Kidney (tissue), 14 donors: ENCODE data around the gene SORCS2. TPM values are rescaled to one million over a fixed set of nuclear protein-coding genes. Genes with fewer than 3 reads are reported as not detected.

Experiments
- DNase-seq, 5 donors: peaks; one replicate each; pipeline ENCODE4 v3.0.0-alpha.2; 2013 to 2020
- FAIRE-seq: peaks from 2 replicates; lab custom pipeline; 2012; peaks lifted over from hg19 to GRCh38; lab: Jason Lieb, UNC
- H3K27ac ChIP-seq, 2 donors: one replicate each; pipeline ENCODE4 v1.7.0; 2013; ENCODE audit warnings: low read depth in 2 of 2, low read length in 2 of 2, inconsistent platforms in 1 of 2
- H3K27me3 ChIP-seq: one replicate; pipeline ENCODE4 v1.7.1; 2013; ENCODE audit warnings: low read length, inconsistent platforms; ENCODE audit not compliant: control insufficient read depth, insufficient read depth
- H3K36me3 ChIP-seq, 3 donors: one replicate each; pipeline versions ENCODE4 v1.7.0 to v1.7.1; 2013; ENCODE audit warnings: low read length in 3 of 3, control low read depth in 1 of 3, inconsistent platforms in 1 of 3; ENCODE audit not compliant: insufficient read depth in 3 of 3, control insufficient read depth in 2 of 3
- H3K4me1 ChIP-seq, 3 donors: one replicate each; pipeline versions ENCODE4 v1.7.0 to v1.7.1; 2013; ENCODE audit warnings: low read length in 3 of 3, inconsistent platforms in 1 of 3, low read depth in 1 of 3; ENCODE audit not compliant: control insufficient read depth in 2 of 3, insufficient read depth in 2 of 3
- H3K4me3 ChIP-seq, 3 donors: one replicate each; pipeline versions ENCODE4 v1.7.0 to v1.8.1; 2013; ENCODE audit warnings: low read length in 3 of 3, control low read depth in 1 of 3, inconsistent platforms in 1 of 3
- H3K9ac ChIP-seq, 3 donors: one replicate each; pipeline versions ENCODE4 v1.7.0 to v1.7.1; 2013; ENCODE audit warnings: low read length in 3 of 3, control low read depth in 1 of 3, inconsistent platforms in 1 of 3
- H3K9me3 ChIP-seq, 3 donors: one replicate each; pipeline versions ENCODE4 v1.7.0 to v1.7.1; 2013; ENCODE audit warnings: low read length in 3 of 3, control low read depth in 1 of 3, inconsistent platforms in 1 of 3; ENCODE audit not compliant: control insufficient read depth in 2 of 3, insufficient read depth in 1 of 3
- CTCF ChIP-seq: IDR thresholded peaks from 3 replicates; pipeline ENCODE4 v1.5.1; 2012; ENCODE audit warnings: mild to moderate bottlenecking, moderate library complexity, borderline replicate concordance; ENCODE audit not compliant: insufficient read depth; ENCODE audit errors: extremely low read depth
- intact Hi-C: fragments of 100-400 bp; cut with DNase I; formaldehyde crosslinking; loops from one replicate; pipeline ENCODE4 v1.11.1; 2022
- polyA plus RNA-seq: library from polyadenylated mRNA; stranded (reverse); fragments of 350-450 nt; fragmentation: Illumina TruSeq; extraction: RNeasy Lipid Tissue Mini Kit (QIAGEN cat#74804); gene quantifications from one replicate; pipeline ENCODE4 v1.2.3, GENCODE V29; 2014; ENCODE audit warnings: low read depth, low replicate concordance; ENCODE audit not compliant: insufficient read depth
- total RNA-seq: library from RNA; stranded (reverse); fragmentation: NEBNext Ultra II Directional; extraction: Animal tissue kit (Norgen Biotek cat#: 25700); gene quantifications from one replicate; pipeline ENCODE4 v1.2.1, GENCODE V29; 2021
- donor health status: control.
- donor health status: control.
- donor health status: control.
- donor health status: control.
- donor health status: control.
- donor health status: DM: yes; HTN: yes; CAD: no.
- donor health status: Normal renal cell carcinoma (clear cell type).

Gene SORCS2
- total and polyA plus RNA-seq, 2 donors from 2014 or later = 6.1 to 9.1 TPM

- peak in 1 of 5 donors; percentile 14 for DNase-seq
- Histone ChIP-seq H3K27ac (no peak overlapping the region), H3K9ac (no peak overlapping the region), H3K4me1 (peaks cover 0 to 13% (median 8%) of the 10 kb centered on the region in 3 donors), H3K4me3 (no peak overlapping the region), H3K36me3 (peaks cover 0 to 4% (median 2%) of the 10 kb centered on the region in 3 donors), H3K9me3 (no peaks in the 10 kb centered on the region), H3K27me3 (no peaks in the 10 kb centered on the region)
- no peak for TF ChIP-seq CTCF
- intact Hi-C loops = no loop called here
- FAIRE-seq = no peak
These were observed 592.0 kb downstream of the SORCS2 start for GRCh38 chr4:7784131-7784870.

- DNase-seq = peak in 1 of 5 donors; percentile 24
- Histone ChIP-seq H3K27ac (no peak overlapping the region), H3K36me3 (peaks cover 0 to 4% (median 2%) of the 10 kb centered on the region in 3 donors), H3K27me3 (no peaks in the 10 kb centered on the region), H3K9ac (no peak overlapping the region), H3K4me3 (no peak overlapping the region), H3K9me3 (no peaks in the 10 kb centered on the region), H3K4me1 (peaks cover 0 to 9% (median 6%) of the 10 kb centered on the region in 3 donors)
- no peak for FAIRE-seq
- no peak for TF ChIP-seq CTCF
- intact Hi-C loops = no loop called here
These were observed 592.7 kb downstream of the SORCS2 start for GRCh38 chr4:7785017-7785416.

- Histone ChIP-seq H3K27ac (no peak overlapping the region), H3K27me3 (no peaks in the 10 kb centered on the region), H3K9me3 (no peaks in the 10 kb centered on the region), H3K4me1 (peaks cover 0 to 6% (median 6%) of the 10 kb centered on the region in 3 donors), H3K9ac (no peak overlapping the region), H3K4me3 (no peak overlapping the region), H3K36me3 (peaks cover 0 to 4% (median 2%) of the 10 kb centered on the region in 3 donors)
- intact Hi-C loops = no loop called here
- FAIRE-seq (no peak), DNase-seq (peak in 1 of 5 donors; percentile 19)
- TF ChIP-seq CTCF = no peak
These were observed 593.7 kb downstream of the SORCS2 start for GRCh38 chr4:7786040-7786439.
